Tibial artery (tissue), 4 donors: Measurements from ENCODE around the gene FLNA.
A peak's percentile ranks its signal among the peaks of the same experiment; 100 is the strongest.

Experiments
- DNase-seq, 2 donors: peaks; one replicate each; pipeline ENCODE4 v3.0.0-alpha.2; 2019
- H3K27ac ChIP-seq, 2 donors: fragments of 200-600 bp; sonication (generic) in 1 of 2; 1 replicate in 1 of 2; 2 replicates in 1 of 2; pipeline ENCODE4 v1.5.1; 2018 to 2019; ENCODE audit warnings: mild to moderate bottlenecking in 1 of 2
- H3K27me3 ChIP-seq, 2 donors: fragments of 200-600 bp; sonication (generic) in 1 of 2; one replicate each; pipeline versions ENCODE4 v1.5.1 to v1.6.0; 2016 to 2019
- H3K36me3 ChIP-seq, 3 donors: fragments of 200-600 bp; sonication (generic) in 2 of 3; one replicate each; pipeline ENCODE4 v1.5.1; 2016 to 2019; ENCODE audit warnings: mild to moderate bottlenecking in 2 of 3
- H3K4me1 ChIP-seq, 4 donors: fragments of 200-600 bp; sonication (generic) in 2 of 4; 1 replicate in 3 of 4; 2 replicates in 1 of 4; pipeline ENCODE4 v1.5.1; 2016 to 2019
- H3K4me3 ChIP-seq, 2 donors: fragments of 200-600 bp; sonication (generic) in 1 of 2; 1 replicate in 1 of 2; 2 replicates in 1 of 2; pipeline ENCODE4 v1.5.1; 2018 to 2019; ENCODE audit warnings: mild to moderate bottlenecking in 2 of 2
- H3K9me3 ChIP-seq, 3 donors: fragments of 200-600 bp; sonication (generic) in 1 of 3; one replicate each; pipeline ENCODE4 v1.5.1; 2016 to 2019
- intact Hi-C: fragments of 100-400 bp; cut with DNase I; formaldehyde crosslinking; loops from one replicate; pipeline ENCODE4 v1.15.0; 2023; ENCODE audit warnings: low total_unique reads
- TF ChIP-seq, protein P1 (sequence below), 2 experiments: fragments of 200-600 bp in 1 of 2; fragments of 450-650 bp in 1 of 2; IDR thresholded peaks; one replicate each; pipeline ENCODE4 v1.5.1; 2017 to 2019; ENCODE audit warnings: antibody characterized with exemption in 2 of 2, mild to moderate bottlenecking in 1 of 2, moderate library complexity in 1 of 2

Gene FLNA

DNA sequence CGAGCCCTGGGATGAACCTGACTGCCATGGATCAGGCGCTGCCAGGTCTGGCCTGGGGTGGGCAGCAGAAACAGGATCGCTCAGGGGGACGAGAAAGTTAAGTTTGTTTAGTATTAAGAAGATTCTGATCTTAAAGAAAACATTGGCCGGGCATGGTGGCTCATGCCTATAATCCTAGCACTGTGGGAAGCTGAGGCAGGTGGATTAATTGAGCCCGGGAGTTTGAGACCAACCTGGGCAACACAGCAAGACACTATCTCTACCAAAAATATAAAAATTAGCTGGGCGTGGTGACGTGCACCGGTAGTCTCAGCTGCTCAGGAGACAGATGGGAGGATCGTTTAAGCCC, 696 bp upstream of the FLNA start:
- H3K4me1 ChIP-seq: peaks cover 0 to 21% (median 10%) of the 10 kb centered on the region in 4 donors
- DNase-seq: no peak
- TF ChIP-seq, protein P1, sequence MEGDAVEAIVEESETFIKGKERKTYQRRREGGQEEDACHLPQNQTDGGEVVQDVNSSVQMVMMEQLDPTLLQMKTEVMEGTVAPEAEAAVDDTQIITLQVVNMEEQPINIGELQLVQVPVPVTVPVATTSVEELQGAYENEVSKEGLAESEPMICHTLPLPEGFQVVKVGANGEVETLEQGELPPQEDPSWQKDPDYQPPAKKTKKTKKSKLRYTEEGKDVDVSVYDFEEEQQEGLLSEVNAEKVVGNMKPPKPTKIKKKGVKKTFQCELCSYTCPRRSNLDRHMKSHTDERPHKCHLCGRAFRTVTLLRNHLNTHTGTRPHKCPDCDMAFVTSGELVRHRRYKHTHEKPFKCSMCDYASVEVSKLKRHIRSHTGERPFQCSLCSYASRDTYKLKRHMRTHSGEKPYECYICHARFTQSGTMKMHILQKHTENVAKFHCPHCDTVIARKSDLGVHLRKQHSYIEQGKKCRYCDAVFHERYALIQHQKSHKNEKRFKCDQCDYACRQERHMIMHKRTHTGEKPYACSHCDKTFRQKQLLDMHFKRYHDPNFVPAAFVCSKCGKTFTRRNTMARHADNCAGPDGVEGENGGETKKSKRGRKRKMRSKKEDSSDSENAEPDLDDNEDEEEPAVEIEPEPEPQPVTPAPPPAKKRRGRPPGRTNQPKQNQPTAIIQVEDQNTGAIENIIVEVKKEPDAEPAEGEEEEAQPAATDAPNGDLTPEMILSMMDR (IDR thresholded peaks at IDR 0.05): no peak
- H3K9me3 ChIP-seq: no peaks in the 10 kb centered on the region
- intact Hi-C loops: no loop called here
- H3K27me3 ChIP-seq: no peaks in the 10 kb centered on the region
- H3K27ac ChIP-seq: peak overlapping the region; percentile 96 to 98
- H3K36me3 ChIP-seq: peaks cover 8 to 17% (median 10%) of the 10 kb centered on the region in 3 donors
- H3K4me3 ChIP-seq: peak overlapping the region; percentile 78 to 85

DNA sequence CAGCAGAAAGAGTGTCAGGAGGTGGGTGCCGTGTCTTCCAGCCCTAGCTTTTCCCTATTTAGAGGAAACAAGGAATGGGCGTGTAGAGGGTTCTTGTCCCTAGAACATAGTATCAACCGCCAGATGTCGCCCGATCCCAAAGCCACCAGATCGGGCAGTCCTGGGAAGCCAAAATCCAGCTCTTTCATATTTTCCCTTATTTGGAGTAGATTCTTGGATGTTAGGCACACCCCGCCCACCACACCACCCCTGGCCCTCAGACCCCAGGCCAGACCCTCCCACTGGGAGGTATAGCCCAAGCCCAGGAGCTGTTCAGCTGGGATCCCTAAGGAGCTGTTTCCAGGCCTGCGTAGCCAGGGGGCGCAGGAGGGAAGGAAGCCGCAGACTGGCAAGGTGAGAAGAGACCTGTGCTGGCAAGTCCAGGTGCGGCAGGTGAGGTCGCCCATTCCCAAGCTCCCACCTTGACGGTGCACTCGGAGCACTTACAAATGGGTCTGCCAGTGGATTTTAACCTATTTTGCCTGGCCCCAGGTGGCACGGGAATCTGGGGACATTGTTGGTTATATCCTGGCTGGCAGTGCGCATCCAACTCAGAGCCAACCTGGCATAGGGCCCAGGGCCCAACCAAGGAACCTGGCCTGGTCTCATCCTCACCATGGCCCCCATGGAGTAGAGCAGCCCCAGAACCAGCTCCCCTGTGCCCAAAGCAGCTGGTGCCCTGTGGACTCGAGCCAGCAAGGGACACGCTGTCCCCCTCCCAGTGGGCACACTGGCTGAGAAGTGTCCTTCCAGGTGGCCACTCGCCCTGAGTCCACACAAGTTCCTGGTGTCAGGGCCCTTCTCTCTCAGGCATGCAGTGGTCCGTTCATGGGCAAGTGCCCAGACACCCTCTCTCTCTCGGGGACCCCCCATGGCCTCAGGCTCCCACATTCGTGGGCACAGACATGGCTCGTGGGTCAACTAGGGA, 811 bp downstream of the FLNA start:
- TF ChIP-seq, protein P1 (IDR thresholded peaks at IDR 0.05): peak; percentile 44 to 56
- H3K27ac ChIP-seq: peak overlapping the region; percentile 96 to 98
- intact Hi-C loops: no loop called here
- peak overlapping the region; percentile 78 to 85 for H3K4me3 ChIP-seq
- DNase-seq: peak; percentile 73 to 87
- H3K27me3 ChIP-seq: no peaks in the 10 kb centered on the region
- peaks cover 0 to 32% (median 10%) of the 10 kb centered on the region in 4 donors for H3K4me1 ChIP-seq
- H3K9me3 ChIP-seq: no peaks in the 10 kb centered on the region
- H3K36me3 ChIP-seq: peaks cover 12 to 28% (median 14%) of the 10 kb centered on the region in 3 donors

DNA sequence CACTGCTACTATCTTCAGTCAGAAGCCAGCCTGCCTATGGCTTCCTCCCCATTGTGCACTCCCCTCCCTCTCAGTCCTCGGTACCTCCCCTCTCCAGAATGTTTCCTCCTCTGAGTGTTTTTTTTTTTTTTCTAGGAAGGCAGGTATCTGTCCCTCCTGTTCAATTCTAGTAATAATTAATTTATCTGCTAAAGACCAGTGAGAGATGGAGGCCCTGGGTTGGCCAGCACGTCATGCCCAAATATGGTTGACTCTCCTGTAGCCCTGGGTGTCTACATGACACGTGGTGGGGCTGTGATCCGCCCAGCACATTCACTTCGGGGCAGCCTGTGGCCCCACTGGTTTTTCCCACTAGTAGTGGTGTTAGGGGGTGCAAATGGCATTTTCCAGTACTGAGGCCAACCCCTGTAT, 1.8 kb downstream of the FLNA start:
- peak overlapping the region; percentile 78 to 85 for H3K4me3 ChIP-seq
- intact Hi-C loops: no loop called here
- no peaks in the 10 kb centered on the region for H3K27me3 ChIP-seq
- peaks cover 0 to 38% (median 18%) of the 10 kb centered on the region in 4 donors for H3K4me1 ChIP-seq
- TF ChIP-seq, protein P1 (IDR thresholded peaks at IDR 0.05): no peak
- H3K36me3 ChIP-seq: peaks cover 21 to 33% (median 22%) of the 10 kb centered on the region in 3 donors
- no peak for DNase-seq
- H3K9me3 ChIP-seq: no peaks in the 10 kb centered on the region
- peak overlapping the region; percentile 96 to 98 for H3K27ac ChIP-seq

DNA sequence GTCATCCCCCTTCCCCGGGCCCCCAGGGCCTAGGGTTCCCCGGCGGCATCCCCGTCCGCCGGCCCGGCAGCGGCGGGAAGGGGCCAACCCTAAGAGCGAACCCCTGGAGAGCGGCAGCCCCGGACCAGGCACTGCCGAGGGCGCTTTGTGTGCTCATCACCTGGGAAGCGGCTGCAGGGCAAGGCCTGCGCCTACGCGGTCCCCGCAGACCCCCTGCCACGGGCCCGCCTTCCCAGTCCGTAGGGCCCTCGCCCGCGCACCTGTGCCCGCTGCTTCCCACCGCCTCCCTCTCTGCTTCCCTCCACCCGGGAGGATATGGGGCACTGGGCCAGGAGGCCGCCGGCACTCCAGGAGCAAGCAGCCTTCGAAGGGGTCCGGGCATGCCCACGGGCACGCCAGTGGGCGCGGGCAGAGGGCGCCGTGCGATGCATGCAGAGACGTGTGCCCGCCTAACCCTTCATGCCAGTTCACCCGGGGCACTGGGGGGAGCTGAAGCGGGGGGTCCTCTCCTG, 2.6 kb downstream of the FLNA start:
- H3K4me3 ChIP-seq: peak overlapping the region; percentile 78 to 85
- TF ChIP-seq, protein P1 (IDR thresholded peaks at IDR 0.05): no peak
- H3K9me3 ChIP-seq: no peaks in the 10 kb centered on the region
- H3K27me3 ChIP-seq: no peaks in the 10 kb centered on the region
- peak overlapping the region; percentile 96 to 98 for H3K27ac ChIP-seq
- intact Hi-C loops: no loop called here
- peaks cover 0 to 39% (median 20%) of the 10 kb centered on the region in 4 donors for H3K4me1 ChIP-seq
- DNase-seq: no peak
- H3K36me3 ChIP-seq: peaks cover 29 to 41% (median 30%) of the 10 kb centered on the region in 3 donors

DNA sequence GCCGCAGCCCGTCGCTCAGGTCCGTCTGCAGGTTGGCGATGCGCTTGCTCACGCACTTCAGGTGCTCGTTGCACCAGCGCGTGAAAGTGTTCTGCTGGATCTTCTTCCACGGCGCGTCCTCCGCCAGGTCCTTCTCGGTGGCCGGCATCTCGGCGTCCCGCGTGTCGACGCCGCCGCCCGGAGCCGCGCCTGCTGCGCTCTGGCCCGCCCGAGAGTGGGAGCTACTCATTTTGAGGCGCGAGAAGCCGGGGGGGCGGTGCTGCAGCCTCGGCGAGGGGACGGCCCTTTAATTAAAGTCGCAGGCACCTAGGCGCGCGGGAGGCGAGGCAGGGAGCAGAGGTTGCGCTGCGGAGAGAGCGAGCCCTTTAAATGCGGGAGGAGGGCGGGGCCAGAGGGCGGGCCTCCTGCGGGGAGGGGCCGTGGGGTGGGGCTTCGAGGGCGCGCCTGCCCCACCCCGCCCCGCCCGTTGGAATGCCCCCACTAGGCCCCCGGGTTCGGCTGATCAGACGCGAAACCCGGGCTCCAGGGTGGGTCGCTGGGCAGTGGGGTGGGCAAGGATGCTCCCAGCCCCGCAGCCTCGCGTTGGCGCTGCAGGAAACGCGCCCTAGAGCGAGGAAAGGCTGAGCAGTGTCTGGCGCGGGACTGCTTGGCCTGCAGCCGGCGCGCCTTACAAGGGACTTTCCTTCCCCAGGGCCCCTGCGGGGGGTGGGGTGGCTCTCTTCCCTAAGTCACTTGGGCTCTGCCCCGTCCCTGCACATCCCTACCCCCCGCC, 3.2 kb downstream of the FLNA start:
- Histone ChIP-seq H3K27ac (peak overlapping the region; percentile 96 to 98), H3K4me1 (peaks cover 0 to 41% (median 23%) of the 10 kb centered on the region in 4 donors), H3K9me3 (no peaks in the 10 kb centered on the region), H3K4me3 (peak overlapping the region; percentile 78 to 85), H3K36me3 (peaks cover 35 to 47% (median 36%) of the 10 kb centered on the region in 3 donors), H3K27me3 (no peaks in the 10 kb centered on the region)
- DNase-seq: peak; percentile 95 to 97
- intact Hi-C loops: no loop called here
- TF ChIP-seq, protein P1 (IDR thresholded peaks at IDR 0.05): no peak
